Endothelial cell of umbilical vein (primary cell): Measurements from ENCODE around the gene USP17L12. TPM values are rescaled to one million over a fixed set of nuclear protein-coding genes. Genes with fewer than 3 reads are reported as not detected.
"Not testable (repeated sequence)": the region's sequence is repeated elsewhere in the genome, so short reads cannot be mapped to it uniquely, and the experiment has no call there.

Experiments
- Bru-seq: library from RNA; stranded (reverse); fragments of 400-500 nt; gene quantifications from one replicate; lab custom pipeline; 2021; lab: Mats Ljungman, UMichigan
- BruChase-seq, 2 experiments: library from RNA; stranded (reverse); fragments of 400-500 nt; gene quantifications; one replicate each; lab custom pipeline; 2021; lab: Mats Ljungman, UMichigan
- BruUV-seq: library from RNA; stranded (reverse); fragments of 400-500 nt; replicated peaks from 2 replicates; lab custom pipeline; 2021; lab: Mats Ljungman, UMichigan
- CTCF ChIA-PET: fragments of 300-600, 350-600 bp; sonication (Branson Sonifier 250); formaldehyde crosslinking; loops from one replicate; lab custom pipeline; 2021; ENCODE audit warnings: antibody characterized with exemption, inconsistent platforms; lab: Charles Lee
- POLR2A ChIA-PET: fragments of 300-600, 350-600 bp; sonication (Branson Sonifier 250); formaldehyde crosslinking; loops from one replicate; lab custom pipeline; 2021; ENCODE audit warnings: antibody characterized with exemption, inconsistent platforms; lab: Charles Lee
- DNase-seq: peaks from one replicate; pipeline ENCODE4 v3.0.0-alpha.2; 2011; ENCODE audit warnings: low read depth, low spot score
- FAIRE-seq: peaks from 2 replicates; lab custom pipeline; 2011; peaks lifted over from hg19 to GRCh38; lab: Jason Lieb, UNC
- H2AFZ ChIP-seq: 2 replicates; pipeline ENCODE4 v1.6.0; 2012; ENCODE audit warnings: low read depth, low read length, control low read depth, inconsistent platforms
- H3K27ac ChIP-seq: 2 replicates; pipeline ENCODE4 v1.5.1; 2011; ENCODE audit warnings: low read depth, mild to moderate bottlenecking, control low read depth, low read length, moderate library complexity; ENCODE audit not compliant: insufficient read depth
- H3K27me3 ChIP-seq, 2 experiments: 2 replicates each; pipeline versions ENCODE4 v1.6.0 to v1.6.1; 2011; ENCODE audit warnings: low read length in 2 of 2, mixed read lengths in 1 of 2; ENCODE audit not compliant: control insufficient read depth in 2 of 2, insufficient read depth in 2 of 2
- H3K36me3 ChIP-seq, 2 experiments: 2 replicates in 1 of 2; 3 replicates in 1 of 2; pipeline ENCODE4 v1.5.1; 2011; ENCODE audit warnings: low read length in 2 of 2, mild to moderate bottlenecking in 1 of 2, moderate library complexity in 1 of 2; ENCODE audit not compliant: control insufficient read depth in 2 of 2, insufficient read depth in 2 of 2; ENCODE audit errors: extremely low read depth in 1 of 2
- H3K4me1 ChIP-seq: 3 replicates; pipeline ENCODE4 v1.5.1; 2011; ENCODE audit warnings: mild to moderate bottlenecking, low read length; ENCODE audit not compliant: control insufficient read depth, insufficient read depth; ENCODE audit errors: extremely low read depth
- H3K4me2 ChIP-seq: 2 replicates; pipeline ENCODE4 v1.6.1; 2011; ENCODE audit warnings: low read length, control low read depth, mixed read lengths; ENCODE audit not compliant: insufficient read depth
- H3K4me3 ChIP-seq, 3 experiments: fragments of 200-600 bp in 1 of 3; sonication (generic), shearing (Covaris generic) in 1 of 3; replicated peaks in 1 of 3; 2 replicates each; pipeline ENCODE4 v1.5.1; 2011 to 2016; ENCODE audit warnings: control low read depth in 3 of 3, low read length in 3 of 3, mild to moderate bottlenecking in 2 of 3, inconsistent platforms in 1 of 3, low read depth in 1 of 3, moderate library complexity in 1 of 3; ENCODE audit not compliant: insufficient read depth in 1 of 3
- H3K79me2 ChIP-seq: 2 replicates; pipeline ENCODE4 v1.6.0; 2012; ENCODE audit warnings: low read length, inconsistent platforms; ENCODE audit not compliant: control insufficient read depth, insufficient read depth
- H3K9ac ChIP-seq: replicated peaks from 2 replicates; pipeline ENCODE3; 2011; ENCODE audit warnings: low read length, control low read depth; ENCODE audit not compliant: insufficient read depth; ENCODE audit errors: extremely low read depth
- H3K9me1 ChIP-seq: replicated peaks from 3 replicates; pipeline ENCODE4 v1.6.0; 2011; ENCODE audit warnings: mild to moderate bottlenecking, low read length; ENCODE audit not compliant: control insufficient read depth, insufficient read depth; ENCODE audit errors: extremely low read depth
- H3K9me3 ChIP-seq: replicated peaks from 2 replicates; pipeline ENCODE4 v1.5.1; 2012; ENCODE audit warnings: low read length, inconsistent platforms; ENCODE audit not compliant: control insufficient read depth, insufficient read depth
- H4K20me1 ChIP-seq: replicated peaks from 2 replicates; pipeline ENCODE3; 2011; ENCODE audit warnings: mild to moderate bottlenecking, low read length; ENCODE audit not compliant: control insufficient read depth, insufficient read depth; ENCODE audit errors: extremely low read depth
- dilution Hi-C: fragments of 300-500 bp; cut with MboI; formaldehyde crosslinking; loops from one replicate; pipeline ENCODE4 v1.15.0; 2019; ENCODE audit warnings: low sequenced_read_pairs; ENCODE audit not compliant: extremely low pct_ligation_motif_present
- intact Hi-C: fragments of 100-400 bp; cut with micrococcal nuclease; formaldehyde crosslinking; loops from one replicate; pipeline ENCODE4 v1.10.0; 2022
- long read RNA-seq: library from polyadenylated mRNA; stranded (forward); transcript quantifications from one replicate; pipeline ENCODE4 v2.0.0, GENCODE V29; 2021
- polyA minus RNA-seq, 3 experiments: library from RNA; depleted of rRNA, polyadenylated mRNA; stranded (reverse); fragments of >200 nt; gene quantifications; 1 replicate in 1 of 3; 2 replicates in 2 of 3; pipeline ENCODE4 v1.2.3, GENCODE V29; 2011
- polyA plus RNA-seq, 4 experiments: library from polyadenylated mRNA; depleted of rRNA in 3 of 4; stranded (reverse) in 3 of 4; unstranded in 1 of 4; fragments of >200 nt; gene quantifications; 2 replicates each; pipeline versions ENCODE4 v1.2.1 to v1.2.3, GENCODE V29; 2011 to 2012; ENCODE audit warnings: missing spikeins in 1 of 4
- total RNA-seq: library from RNA; stranded (reverse); gene quantifications from 2 replicates; pipeline ENCODE4 v1.2.3, GENCODE V29; 2021

USP17L12 gene, protein sequence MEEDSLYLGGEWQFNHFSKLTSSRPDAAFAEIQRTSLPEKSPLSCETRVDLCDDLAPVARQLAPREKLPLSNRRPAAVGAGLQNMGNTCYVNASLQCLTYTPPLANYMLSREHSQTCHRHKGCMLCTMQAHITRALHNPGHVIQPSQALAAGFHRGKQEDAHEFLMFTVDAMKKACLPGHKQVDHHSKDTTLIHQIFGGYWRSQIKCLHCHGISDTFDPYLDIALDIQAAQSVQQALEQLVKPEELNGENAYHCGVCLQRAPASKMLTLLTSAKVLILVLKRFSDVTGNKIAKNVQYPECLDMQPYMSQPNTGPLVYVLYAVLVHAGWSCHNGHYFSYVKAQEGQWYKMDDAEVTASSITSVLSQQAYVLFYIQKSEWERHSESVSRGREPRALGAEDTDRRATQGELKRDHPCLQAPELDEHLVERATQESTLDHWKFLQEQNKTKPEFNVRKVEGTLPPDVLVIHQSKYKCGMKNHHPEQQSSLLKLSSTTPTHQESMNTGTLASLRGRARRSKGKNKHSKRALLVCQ
- not detected in 2 replicates for total RNA-seq
- polyA plus RNA-seq, result not detected in 2 replicates
- polyA plus RNA-seq (2011; cell fraction: cytosol; rRNA removed), result not detected in 2 replicates
- not detected in 2 replicates for polyA plus RNA-seq (2011; cell fraction: nucleus; rRNA removed)
- not detected in 2 replicates for polyA plus RNA-seq (2012)
- not detected in 2 replicates for polyA minus RNA-seq
- not detected for polyA minus RNA-seq (2011; cell fraction: cytosol; rRNA and poly(A)+ RNA removed)
- polyA minus RNA-seq (2011; cell fraction: nucleus; rRNA and poly(A)+ RNA removed), result not detected in 2 replicates
- not detected for Bru-seq, nascent RNA
- not detected for BruChase-seq, experiment 1, labeled RNA remaining after a 6-hour chase
- BruChase-seq, experiment 2, labeled RNA remaining after a 2-hour chase, result not detected
- long read RNA-seq, result 0 reads

DNA sequence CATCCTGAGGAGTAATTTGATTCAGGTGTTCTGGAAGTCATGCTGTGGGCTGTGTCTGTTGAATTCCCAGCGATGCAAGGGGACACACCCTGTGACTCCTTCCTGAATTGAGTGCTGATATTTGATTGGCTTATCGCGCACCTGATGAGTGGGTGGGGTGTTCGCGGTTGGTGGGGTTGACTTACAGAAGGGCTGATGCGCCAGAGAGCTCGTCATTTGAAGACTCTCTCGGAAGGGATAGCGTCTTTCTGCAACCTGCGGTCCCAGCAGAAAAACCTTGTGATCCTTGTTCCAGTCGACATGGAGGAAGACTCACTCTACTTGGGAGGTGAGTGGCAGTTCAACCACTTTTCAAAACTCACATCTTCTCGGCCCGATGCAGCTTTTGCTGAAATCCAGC lies at the start of gene USP17L12:
Gene USP17L12 (plus strand): TSS at position 301 of the 400 bp plus-strand sequence. CDS start 0 bp downstream, at position 301.
- H3K4me2 ChIP-seq, DNase-seq, H3K27ac ChIP-seq, BruUV-seq, H3K9me1 ChIP-seq, H4K20me1 ChIP-seq, H3K9ac ChIP-seq, H3K9me3 ChIP-seq, POLR2A ChIA-PET, dilution Hi-C loops, H3K79me2 ChIP-seq, H3K36me3 ChIP-seq, H3K27me3 ChIP-seq, H3K4me3 ChIP-seq, intact Hi-C loops, H3K4me1 ChIP-seq, H2AFZ ChIP-seq, FAIRE-seq, CTCF ChIA-PET: not testable (repeated sequence)

GRCh38 chr4:9210357-9210756 lies 9.6 kb upstream of the USP17L12 start, which contains the start of gene USP17L10:
TSS of gene USP17L10 (plus strand) at chr4:9210657. CDS start at chr4:9210657, 0 bp downstream.
- CTCF ChIA-PET, H3K4me1 ChIP-seq, POLR2A ChIA-PET, H3K27me3 ChIP-seq, BruUV-seq, H2AFZ ChIP-seq, DNase-seq, H3K9me1 ChIP-seq, dilution Hi-C loops, H3K79me2 ChIP-seq, intact Hi-C loops, H3K27ac ChIP-seq, H3K9ac ChIP-seq, H3K4me3 ChIP-seq, FAIRE-seq, H4K20me1 ChIP-seq, H3K36me3 ChIP-seq, H3K4me2 ChIP-seq, H3K9me3 ChIP-seq: not testable (repeated sequence)

DNA sequence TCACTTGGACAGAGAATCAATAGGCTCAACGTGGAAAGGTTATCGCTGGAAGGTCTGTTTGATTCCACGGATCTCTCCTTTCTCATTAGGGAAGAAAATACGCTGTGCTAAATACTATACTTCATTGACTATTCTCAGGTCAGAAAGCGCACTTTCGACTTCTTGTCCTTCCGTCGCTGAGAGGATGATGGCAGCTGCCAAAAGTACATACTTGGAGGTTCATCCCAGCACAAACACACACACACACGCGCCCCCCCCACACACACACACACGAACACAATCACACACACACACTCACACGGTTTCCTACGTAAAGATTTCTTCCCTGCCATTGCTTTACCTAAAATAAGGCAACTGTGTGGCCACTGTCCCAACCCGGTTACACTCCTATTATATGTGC lies 5.3 kb upstream of the USP17L12 start:
- H2AFZ ChIP-seq, POLR2A ChIA-PET, BruUV-seq, H3K27me3 ChIP-seq, CTCF ChIA-PET, FAIRE-seq, DNase-seq, H3K4me3 ChIP-seq, H3K27ac ChIP-seq, H3K9me1 ChIP-seq, dilution Hi-C loops, H3K4me2 ChIP-seq, H3K4me1 ChIP-seq, H3K9me3 ChIP-seq, H3K9ac ChIP-seq, H4K20me1 ChIP-seq, intact Hi-C loops, H3K36me3 ChIP-seq, H3K79me2 ChIP-seq: not testable (repeated sequence)
